GM18498 (cell line): ENCODE data around the gene PPFIA4.

Experiments used
- ATAC-seq: cut with Tn5 transposase; IDR thresholded peaks from one replicate; pipeline ENCODE4 v1.9.1; 2021; ENCODE audit warnings: mild to moderate bottlenecking, moderate library complexity; ENCODE audit not compliant: unreplicated experiment

Gene PPFIA4

DNA sequence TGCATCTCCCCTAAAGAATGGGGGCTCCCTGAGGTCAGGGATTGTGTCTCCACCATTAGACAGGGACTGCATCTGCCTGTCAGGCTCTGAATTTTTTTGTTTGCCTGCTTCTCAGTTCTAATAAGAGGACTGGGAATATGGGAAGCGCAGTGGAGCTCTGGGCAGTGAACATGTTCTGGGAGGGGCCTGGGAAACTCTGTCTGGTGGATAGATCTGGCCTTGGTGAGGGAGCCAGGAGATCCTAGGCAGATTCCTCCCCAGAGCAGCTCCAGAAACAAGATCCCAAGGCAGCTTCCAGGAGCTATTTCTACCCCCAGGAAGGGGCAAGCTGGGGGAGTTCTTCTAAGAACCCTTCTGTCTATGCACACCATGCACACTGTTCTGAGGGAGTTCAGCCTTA, 72.2 kb downstream of the PPFIA4 start:
- ATAC-seq, result no peak

GRCh38 chr1:203098914-203099520, 72.7 kb downstream of the PPFIA4 start:
- no peak for ATAC-seq

- no peak for ATAC-seq
These were observed 73.7 kb downstream of the PPFIA4 start for GRCh38 chr1:203099805-203100515.

DNA sequence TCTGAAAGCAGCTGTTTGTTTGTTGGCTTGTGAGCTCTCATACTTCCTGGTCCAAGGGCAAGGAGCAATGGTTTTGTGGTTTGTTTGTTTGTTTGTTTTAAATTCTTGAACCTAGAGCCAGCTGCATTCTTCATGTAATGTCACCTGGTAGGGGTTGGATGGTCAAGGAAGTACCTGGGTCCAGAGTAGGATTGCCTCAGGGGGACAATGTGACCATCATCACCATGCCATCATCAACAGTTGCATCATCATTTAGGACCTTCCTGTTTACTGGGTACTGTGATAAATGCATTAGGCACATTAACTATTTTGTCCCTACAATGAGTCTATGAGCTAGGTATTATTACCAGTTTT, 74.2 kb downstream of the PPFIA4 start:
- no peak for ATAC-seq

GRCh38 chr1:203101813-203102634, 75.7 kb downstream of the PPFIA4 start:
- ATAC-seq, result no peak

DNA sequence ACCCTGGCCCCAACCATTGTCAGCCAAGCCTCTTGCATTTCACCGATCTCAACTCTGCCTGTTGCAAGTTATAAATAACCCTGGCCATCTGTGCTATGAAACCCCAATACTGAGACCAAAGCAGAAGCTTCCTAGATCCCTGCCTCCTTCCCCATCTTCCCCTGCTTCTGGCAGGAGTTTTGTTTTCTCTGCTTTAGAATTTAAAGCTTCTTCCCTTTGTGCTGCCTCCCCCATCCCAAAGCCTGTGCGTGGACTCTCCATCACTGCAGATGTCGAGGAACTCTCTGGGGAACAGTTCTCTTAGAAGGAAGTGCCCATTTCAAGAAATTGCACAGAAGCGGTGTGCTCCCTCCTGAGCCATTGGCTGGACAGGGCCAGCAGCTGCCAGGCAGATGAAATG, 76.9 kb downstream of the PPFIA4 start:
- no peak for ATAC-seq

- ATAC-seq, result no peak
These were observed 77.7 kb downstream of the PPFIA4 start for GRCh38 chr1:203103829-203104495.

GRCh38 chr1:203104789-203105390, 78.6 kb downstream of the PPFIA4 start:
- ATAC-seq, result no peak

- ATAC-seq, result no peak
These were observed 86.2 kb downstream of the PPFIA4 start for GRCh38 chr1:203112475-203112874.

GRCh38 chr1:203113308-203113707, 87.0 kb downstream of the PPFIA4 start:
- no peak for ATAC-seq

DNA sequence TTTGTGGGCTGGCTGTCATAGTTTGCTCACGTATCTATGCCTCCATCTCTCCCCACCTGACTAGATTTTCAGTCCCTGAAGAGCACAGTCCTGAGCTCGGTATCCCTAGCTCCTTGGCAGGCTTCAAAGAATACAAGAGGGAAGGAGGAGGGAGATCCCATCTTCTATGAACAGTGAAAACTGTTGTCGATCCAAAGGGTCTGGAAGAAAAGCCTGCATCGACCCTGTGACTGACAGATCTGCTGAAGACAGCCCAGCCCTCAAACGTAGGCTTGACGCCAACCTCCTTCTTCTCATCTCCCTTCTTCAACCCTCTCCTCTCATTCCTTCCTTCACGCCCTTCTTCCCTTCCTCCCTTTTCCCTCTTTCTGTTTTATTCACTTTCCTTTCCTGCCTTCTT, 87.9 kb downstream of the PPFIA4 start:
- ATAC-seq, result no peak

DNA sequence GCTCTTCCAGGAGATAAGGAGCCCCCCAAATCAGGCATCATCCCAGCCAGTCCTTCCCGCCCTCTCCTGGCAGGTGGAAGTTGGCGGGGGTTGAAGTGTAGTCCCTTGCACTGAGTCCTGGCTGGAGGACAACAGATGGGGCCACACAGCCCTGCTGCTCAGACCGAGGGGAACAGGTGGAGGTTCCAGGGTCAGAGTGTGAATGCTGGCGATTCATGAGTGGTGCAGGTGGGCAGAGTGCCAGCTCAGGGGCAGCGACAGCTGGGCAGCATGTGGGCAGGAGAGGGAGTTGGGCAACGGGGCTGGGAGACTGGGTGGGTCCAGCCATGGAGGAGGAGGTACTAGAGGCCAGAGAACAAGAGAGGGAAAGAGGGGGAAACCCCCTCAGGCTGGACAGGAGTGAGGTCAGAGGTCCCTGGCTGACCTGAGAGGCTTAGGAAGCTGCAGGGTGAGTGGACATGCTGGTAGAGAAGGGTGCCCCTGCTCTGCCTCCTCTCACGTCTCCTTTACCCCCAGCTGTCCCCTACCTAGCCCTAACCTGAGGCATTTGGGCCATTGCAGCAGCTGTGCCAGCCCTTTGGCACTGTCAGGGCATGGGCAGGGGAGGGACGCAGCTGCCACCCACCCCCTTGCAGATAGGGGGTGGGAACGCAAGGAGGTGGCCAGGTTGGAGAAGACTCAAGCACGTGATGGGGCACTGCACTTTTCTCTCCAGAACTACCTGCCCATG, 90.0 kb downstream of the PPFIA4 start:
- no peak for ATAC-seq

GRCh38 chr1:203117611-203118575, 91.6 kb downstream of the PPFIA4 start:
- ATAC-seq, result no peak

DNA sequence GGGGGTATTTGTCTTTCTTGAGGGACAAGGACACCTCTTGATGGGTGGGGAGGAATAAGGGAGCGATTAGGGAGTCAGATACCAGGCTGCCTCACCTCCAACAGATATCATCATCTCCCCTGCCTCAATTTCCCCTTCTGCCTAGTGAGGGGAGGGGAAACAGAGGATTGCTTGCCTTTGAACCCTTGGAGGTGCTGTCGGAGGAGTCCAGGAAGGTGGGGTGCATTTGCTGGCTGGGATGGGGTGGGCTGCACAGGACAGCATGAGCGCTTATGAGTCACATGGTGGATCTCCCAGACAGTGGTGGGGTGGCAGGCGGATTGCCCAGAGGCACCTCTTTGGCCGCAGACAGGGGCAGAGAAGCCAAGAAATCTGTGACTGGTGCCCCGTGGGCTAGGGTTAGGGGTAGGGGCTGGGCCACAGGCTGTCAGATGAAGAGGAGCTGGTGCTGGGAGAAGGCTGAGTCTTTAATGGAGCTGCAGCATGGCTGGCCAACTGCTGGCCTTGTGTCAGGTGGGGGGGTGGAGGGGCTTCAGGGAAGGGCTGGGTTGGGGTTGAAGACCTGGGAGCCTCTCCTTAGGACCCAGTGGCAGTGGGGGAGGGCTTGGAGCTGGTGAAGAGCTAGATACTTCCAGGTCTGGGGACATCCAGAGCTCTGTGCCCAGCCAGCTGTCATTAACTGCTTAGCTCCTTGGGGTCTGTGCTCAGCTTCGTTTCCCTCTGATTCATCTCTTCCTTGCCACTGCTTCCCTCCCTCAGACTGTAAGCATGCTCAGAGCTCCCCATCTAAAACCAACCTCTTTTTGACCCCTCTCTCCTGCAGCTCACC, 94.2 kb downstream of the PPFIA4 start:
- no peak for ATAC-seq

- ATAC-seq, result no peak
These were observed 95.1 kb downstream of the PPFIA4 start for GRCh38 chr1:203121186-203122015.

- ATAC-seq, result no peak
These were observed 95.9 kb downstream of the PPFIA4 start for GRCh38 chr1:203122159-203122558.

- no peak for ATAC-seq
These were observed 97.7 kb downstream of the PPFIA4 start for GRCh38 chr1:203124011-203124410.
